ENCODE measurements around the gene KIF21B.

KIF21B gene

DNA sequence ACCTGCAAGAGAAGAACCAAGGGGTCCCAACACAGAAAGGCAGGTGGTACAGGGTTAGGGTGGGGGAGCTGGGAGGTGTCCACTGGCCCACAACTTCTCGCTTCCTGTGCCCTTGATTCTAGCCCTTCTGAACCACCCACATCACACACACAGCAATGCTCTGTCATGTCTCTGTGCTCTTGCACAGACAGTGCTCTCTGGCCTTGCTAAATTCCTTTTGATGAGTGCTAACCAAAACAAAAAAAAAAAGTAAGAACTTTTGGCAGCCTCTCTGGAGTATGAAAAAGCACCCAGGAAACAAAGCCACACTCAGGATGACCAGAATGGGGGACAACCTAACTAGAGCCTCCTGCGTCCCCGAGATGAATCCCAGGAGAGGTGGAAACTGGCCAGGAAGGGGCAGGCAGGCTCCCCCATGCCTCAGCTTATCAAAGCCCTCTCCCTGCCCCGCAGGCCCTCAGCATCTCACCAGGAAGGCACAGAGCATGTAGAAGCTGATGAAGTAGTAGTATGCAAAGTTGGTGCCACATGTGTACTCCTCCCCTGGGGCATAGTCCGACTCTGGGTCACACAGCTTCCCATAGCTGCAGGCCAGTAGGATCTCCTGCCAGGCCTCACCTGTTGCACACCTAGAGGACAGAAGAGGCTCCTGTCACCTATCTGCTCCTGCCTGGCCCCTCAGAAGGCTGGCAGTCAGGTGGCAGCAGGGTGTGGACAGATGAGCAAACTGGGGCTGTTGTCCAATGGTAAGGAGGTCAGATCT lies 27.2 kb upstream of the KIF21B start:
- TF ChIP-seq SIN3A (IDR thresholded peaks at IDR 0.05; ENCODE audit: borderline replicate concordance, insufficient read depth, low read length) (no peak), TAF1 (IDR thresholded peaks at IDR 0.05; ENCODE audit: borderline replicate concordance, insufficient read depth, low read length) (no peak), POLR2AphosphoS5 (IDR thresholded peaks at IDR 0.05; ENCODE audit: low read depth, low read length) (no peak), FOXP2 (optimal IDR thresholded peaks at IDR 0.05; ENCODE audit: borderline replicate concordance, extremely low read depth, extremely low read length, insufficient read depth) (no peak)
- TF ChIP-seq, protein P1, sequence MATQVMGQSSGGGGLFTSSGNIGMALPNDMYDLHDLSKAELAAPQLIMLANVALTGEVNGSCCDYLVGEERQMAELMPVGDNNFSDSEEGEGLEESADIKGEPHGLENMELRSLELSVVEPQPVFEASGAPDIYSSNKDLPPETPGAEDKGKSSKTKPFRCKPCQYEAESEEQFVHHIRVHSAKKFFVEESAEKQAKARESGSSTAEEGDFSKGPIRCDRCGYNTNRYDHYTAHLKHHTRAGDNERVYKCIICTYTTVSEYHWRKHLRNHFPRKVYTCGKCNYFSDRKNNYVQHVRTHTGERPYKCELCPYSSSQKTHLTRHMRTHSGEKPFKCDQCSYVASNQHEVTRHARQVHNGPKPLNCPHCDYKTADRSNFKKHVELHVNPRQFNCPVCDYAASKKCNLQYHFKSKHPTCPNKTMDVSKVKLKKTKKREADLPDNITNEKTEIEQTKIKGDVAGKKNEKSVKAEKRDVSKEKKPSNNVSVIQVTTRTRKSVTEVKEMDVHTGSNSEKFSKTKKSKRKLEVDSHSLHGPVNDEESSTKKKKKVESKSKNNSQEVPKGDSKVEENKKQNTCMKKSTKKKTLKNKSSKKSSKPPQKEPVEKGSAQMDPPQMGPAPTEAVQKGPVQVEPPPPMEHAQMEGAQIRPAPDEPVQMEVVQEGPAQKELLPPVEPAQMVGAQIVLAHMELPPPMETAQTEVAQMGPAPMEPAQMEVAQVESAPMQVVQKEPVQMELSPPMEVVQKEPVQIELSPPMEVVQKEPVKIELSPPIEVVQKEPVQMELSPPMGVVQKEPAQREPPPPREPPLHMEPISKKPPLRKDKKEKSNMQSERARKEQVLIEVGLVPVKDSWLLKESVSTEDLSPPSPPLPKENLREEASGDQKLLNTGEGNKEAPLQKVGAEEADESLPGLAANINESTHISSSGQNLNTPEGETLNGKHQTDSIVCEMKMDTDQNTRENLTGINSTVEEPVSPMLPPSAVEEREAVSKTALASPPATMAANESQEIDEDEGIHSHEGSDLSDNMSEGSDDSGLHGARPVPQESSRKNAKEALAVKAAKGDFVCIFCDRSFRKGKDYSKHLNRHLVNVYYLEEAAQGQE (IDR thresholded peaks at IDR 0.05; ENCODE audit: insufficient read depth in 1 of 2, low read depth in 2 of 2, low read length in 2 of 2) = no peak

DNA sequence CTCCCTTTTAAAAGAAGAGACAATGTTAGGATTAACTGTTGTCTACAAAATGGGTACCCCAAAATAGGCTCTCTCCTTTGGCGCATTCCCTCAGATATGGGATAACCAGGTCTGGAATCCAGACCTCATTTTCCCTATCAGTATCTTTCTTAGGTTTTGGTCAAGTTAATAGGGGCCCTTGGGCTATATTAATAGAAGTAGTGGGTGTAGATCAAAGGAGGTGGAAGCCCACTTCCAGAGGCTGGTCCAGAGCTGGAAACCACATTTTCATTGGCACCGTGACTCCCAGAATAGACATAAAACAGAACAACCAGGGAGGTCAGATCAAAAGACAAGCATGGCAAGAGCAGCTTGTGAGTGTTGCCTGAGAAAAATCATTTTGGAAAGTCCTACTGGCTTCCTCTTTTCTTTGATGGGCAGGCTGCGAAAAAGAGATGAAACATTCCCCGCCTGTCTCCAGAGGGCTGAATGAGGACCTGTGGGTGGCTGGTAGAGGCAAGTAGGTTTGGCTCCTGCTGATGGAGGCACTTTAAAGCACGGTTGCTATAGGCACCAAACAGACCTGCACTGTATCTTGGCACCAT lies 25.8 kb upstream of the KIF21B start:
- no peak for TF ChIP-seq POLR2AphosphoS5 (IDR thresholded peaks at IDR 0.05; ENCODE audit: low read depth, low read length)
- no peak for TF ChIP-seq TAF1 (IDR thresholded peaks at IDR 0.05; ENCODE audit: borderline replicate concordance, insufficient read depth, low read length)
- no peak for TF ChIP-seq SIN3A (IDR thresholded peaks at IDR 0.05; ENCODE audit: borderline replicate concordance, insufficient read depth, low read length)
- TF ChIP-seq, protein P1 (IDR thresholded peaks at IDR 0.05; ENCODE audit: insufficient read depth in 1 of 2, low read depth in 2 of 2, low read length in 2 of 2) = no peak
- TF ChIP-seq FOXP2 (optimal IDR thresholded peaks at IDR 0.05; ENCODE audit: borderline replicate concordance, extremely low read depth, extremely low read length, insufficient read depth) = no peak

DNA sequence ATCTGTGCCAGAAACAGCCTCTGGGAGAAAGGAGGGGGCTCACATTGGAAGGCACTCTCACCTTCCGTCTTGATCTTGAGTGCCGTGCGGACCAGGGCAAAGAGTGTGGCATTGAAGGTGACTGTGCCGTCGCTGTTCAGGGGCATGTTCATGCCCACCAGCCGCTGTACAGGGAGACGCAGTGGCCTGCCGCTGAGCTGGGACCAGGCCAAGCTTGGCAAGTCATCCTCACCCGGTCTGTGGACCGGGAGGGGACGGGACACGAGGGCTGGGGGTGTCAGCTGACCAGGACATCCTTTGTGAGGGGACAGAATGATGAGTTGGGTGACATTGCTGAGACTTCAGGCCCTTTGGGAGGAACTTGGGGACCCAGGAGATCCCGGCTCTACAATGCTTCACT lies 25.0 kb upstream of the KIF21B start:
- TF ChIP-seq, protein P1 (IDR thresholded peaks at IDR 0.05; ENCODE audit: insufficient read depth in 1 of 2, low read depth in 2 of 2, low read length in 2 of 2) = no peak
- TF ChIP-seq TAF1 (IDR thresholded peaks at IDR 0.05; ENCODE audit: borderline replicate concordance, insufficient read depth, low read length) (no peak), SIN3A (IDR thresholded peaks at IDR 0.05; ENCODE audit: borderline replicate concordance, insufficient read depth, low read length) (no peak), POLR2AphosphoS5 (IDR thresholded peaks at IDR 0.05; ENCODE audit: low read depth, low read length) (no peak), FOXP2 (optimal IDR thresholded peaks at IDR 0.05; ENCODE audit: borderline replicate concordance, extremely low read depth, extremely low read length, insufficient read depth) (no peak)

DNA sequence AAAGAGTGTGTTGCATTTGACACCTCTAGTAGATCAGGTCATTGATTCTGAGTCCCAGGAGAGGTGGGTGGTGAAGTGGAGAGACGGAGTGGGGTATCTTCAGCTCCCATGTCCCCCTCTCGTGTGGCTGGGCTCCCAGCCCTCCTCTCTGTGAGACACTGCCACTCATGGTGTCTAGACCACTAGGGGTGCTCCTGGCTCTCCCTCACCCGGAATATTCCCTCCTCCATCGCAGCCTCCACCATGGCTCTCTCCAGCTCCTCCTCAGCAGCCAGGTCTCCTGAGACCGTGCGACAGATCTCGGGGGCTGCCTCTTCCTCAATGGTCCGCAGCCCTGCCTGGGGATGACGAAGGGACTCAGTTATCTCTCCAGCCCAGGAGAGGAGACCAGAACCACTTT lies 20.6 kb upstream of the KIF21B start:
- TF ChIP-seq TAF1 (IDR thresholded peaks at IDR 0.05; ENCODE audit: borderline replicate concordance, insufficient read depth, low read length) = no peak
- TF ChIP-seq FOXP2 (optimal IDR thresholded peaks at IDR 0.05; ENCODE audit: borderline replicate concordance, extremely low read depth, extremely low read length, insufficient read depth) = no peak
- no peak for TF ChIP-seq SIN3A (IDR thresholded peaks at IDR 0.05; ENCODE audit: borderline replicate concordance, insufficient read depth, low read length)
- TF ChIP-seq POLR2AphosphoS5 (IDR thresholded peaks at IDR 0.05; ENCODE audit: low read depth, low read length) = no peak
- TF ChIP-seq, protein P1 (IDR thresholded peaks at IDR 0.05; ENCODE audit: insufficient read depth in 1 of 2, low read depth in 2 of 2, low read length in 2 of 2) = no peak

All from PFSK-1 (cell line).